Activated CD8-positive, alpha-beta memory T cell treated with anti-CD3 and anti-CD28 coated beads, Interleukin-2, amount 50 U/mL, for 1 hour (primary cell): ENCODE measurements around the gene FSTL4.

Experiments used
- DNase-seq: peaks from one replicate; pipeline ENCODE4 v3.0.0-alpha.2; 2020; ENCODE audit errors: extremely low read depth

FSTL4 gene

GRCh38 chr5:133428072-133428660 lies 184.2 kb downstream of the FSTL4 start:
- no peak for DNase-seq

GRCh38 chr5:133427121-133427777 lies 185.1 kb downstream of the FSTL4 start:
- no peak for DNase-seq

- DNase-seq, result no peak
These were observed 186.1 kb downstream of the FSTL4 start for GRCh38 chr5:133426264-133426663.

- DNase-seq, result no peak
These were observed 186.6 kb downstream of the FSTL4 start for GRCh38 chr5:133425764-133426163.

- no peak for DNase-seq
These were observed 187.1 kb downstream of the FSTL4 start for GRCh38 chr5:133425222-133425621.

- no peak for DNase-seq
These were observed 188.6 kb downstream of the FSTL4 start for GRCh38 chr5:133423618-133424282.

- DNase-seq, result no peak
These were observed 189.2 kb downstream of the FSTL4 start for GRCh38 chr5:133423011-133423617.

- DNase-seq, result no peak
These were observed 190.5 kb downstream of the FSTL4 start for GRCh38 chr5:133421806-133422205.

- no peak for DNase-seq
These were observed 190.9 kb downstream of the FSTL4 start for GRCh38 chr5:133421394-133421793.

GRCh38 chr5:133420440-133421301 lies 191.7 kb downstream of the FSTL4 start:
- no peak for DNase-seq

GRCh38 chr5:133415906-133416305 lies 196.4 kb downstream of the FSTL4 start:
- no peak for DNase-seq

- no peak for DNase-seq
These were observed 196.8 kb downstream of the FSTL4 start for GRCh38 chr5:133415506-133415905.

GRCh38 chr5:133412661-133413060 lies 199.7 kb downstream of the FSTL4 start:
- no peak for DNase-seq

- DNase-seq, result no peak
These were observed 202.0 kb downstream of the FSTL4 start for GRCh38 chr5:133410335-133410828.

- DNase-seq, result no peak
These were observed 203.1 kb downstream of the FSTL4 start for GRCh38 chr5:133409210-133409674.

- no peak for DNase-seq
These were observed 204.0 kb downstream of the FSTL4 start for GRCh38 chr5:133408322-133408721.

GRCh38 chr5:133406977-133407632 lies 205.2 kb downstream of the FSTL4 start:
- DNase-seq, result no peak

GRCh38 chr5:133406208-133406976 lies 205.9 kb downstream of the FSTL4 start:
- DNase-seq, result no peak

GRCh38 chr5:133405275-133406034 lies 206.9 kb downstream of the FSTL4 start:
- DNase-seq, result no peak
